DND-41 (cell line): ENCODE data around the gene ADAMTS15.

ENCODE experiments used
- ATAC-seq: fragments of 200-7000 bp; cut with Tn5 transposase; 3 replicates; pipeline ENCODE4 v1.9.1; 2021; ENCODE audit warnings: low read depth; ENCODE audit not compliant: insufficient read depth
- DNase-seq: peaks from one replicate; pipeline ENCODE4 v3.0.0-alpha.2; 2020
- H2AFZ ChIP-seq: 2 replicates; pipeline ENCODE4 v1.6.0; 2012; ENCODE audit warnings: low read depth, low read length
- H3K27ac ChIP-seq: 2 replicates; pipeline ENCODE4 v1.5.1; 2012; ENCODE audit warnings: low read length, inconsistent platforms
- H3K27me3 ChIP-seq: fragments of 200-600 bp; sonication (generic); 2 replicates; pipeline ENCODE4 v1.6.0; 2012; ENCODE audit warnings: low read length, mild to moderate bottlenecking, inconsistent platforms; ENCODE audit not compliant: insufficient read depth, poor library complexity
- H3K36me3 ChIP-seq: 2 replicates; pipeline ENCODE4 v1.5.1; 2012; ENCODE audit warnings: low read length, inconsistent platforms; ENCODE audit not compliant: insufficient read depth
- H3K4me1 ChIP-seq: 2 replicates; pipeline ENCODE4 v1.5.1; 2012; ENCODE audit warnings: mild to moderate bottlenecking, low read length; ENCODE audit not compliant: insufficient read depth
- H3K4me2 ChIP-seq: 2 replicates; pipeline ENCODE4 v1.6.0; 2012; ENCODE audit warnings: mild to moderate bottlenecking, moderate library complexity, low read length, inconsistent platforms; ENCODE audit not compliant: insufficient read depth
- H3K4me3 ChIP-seq, 2 experiments: fragments of 200-600 bp in 1 of 2; shearing (Covaris generic) in 1 of 2; 2 replicates each; pipeline ENCODE4 v1.5.1; 2012 to 2016; ENCODE audit warnings: inconsistent platforms in 2 of 2, low read length in 2 of 2, mild to moderate bottlenecking in 2 of 2, low read depth in 1 of 2, moderate library complexity in 1 of 2
- H3K79me2 ChIP-seq: 2 replicates; pipeline ENCODE4 v1.6.0; 2012; ENCODE audit warnings: low read length, inconsistent platforms; ENCODE audit not compliant: insufficient read depth
- H3K9ac ChIP-seq: 2 replicates; pipeline ENCODE4 v1.6.0; 2012; ENCODE audit warnings: low read depth, mild to moderate bottlenecking, inconsistent platforms, low read length, moderate library complexity
- H3K9me3 ChIP-seq: 2 replicates; pipeline ENCODE4 v1.5.1; 2012; ENCODE audit warnings: low read length, moderate library complexity, mild to moderate bottlenecking, inconsistent platforms; ENCODE audit not compliant: insufficient read depth, severe bottlenecking
- H4K20me1 ChIP-seq: 2 replicates; pipeline ENCODE4 v1.6.0; 2012; ENCODE audit warnings: low read length; ENCODE audit not compliant: insufficient read depth
- CTCF ChIP-seq: IDR thresholded peaks from 2 replicates; pipeline ENCODE4 v1.5.1; 2012; ENCODE audit warnings: borderline replicate concordance, low read length, moderate library complexity, mild to moderate bottlenecking; ENCODE audit not compliant: poor library complexity, severe bottlenecking; ENCODE audit errors: extremely low read depth
- EZH2 ChIP-seq: IDR thresholded peaks from 3 replicates; pipeline ENCODE4 v1.6.1; 2012; ENCODE audit warnings: borderline replicate concordance, low read depth, mild to moderate bottlenecking, moderate library complexity, low read length, inconsistent platforms; ENCODE audit not compliant: severe bottlenecking

The ADAMTS15 gene

GRCh38 chr11:130448416-130449309, at the start of gene ADAMTS15:
Gene ADAMTS15, plus strand, starts transcription at chr11:130448645. Its CDS starts 329 bp downstream, at chr11:130448974.
- Histone ChIP-seq H2AFZ (no peak within 1 kb of the TSS), H3K4me1 (no peaks in the 10 kb centered on the region), H3K27ac (no peak within 1 kb of the TSS), H3K4me2 (no peak within 1 kb of the TSS), H3K36me3 (no peaks in the 10 kb centered on the region), H3K9me3 (no peaks in the 10 kb centered on the region), H3K9ac (no peak within 1 kb of the TSS), H3K79me2 (no peaks in the 10 kb centered on the region), H3K4me3 (no peak within 1 kb of the TSS), H4K20me1 (no peaks in the 10 kb centered on the region), H3K27me3 (peaks cover 2% of the 10 kb centered on the region)
- DNase-seq (no peak), ATAC-seq (no peak)
- no peak for TF ChIP-seq EZH2
- TF ChIP-seq CTCF = no peak

- H3K9me3 ChIP-seq = no peaks in the 10 kb centered on the region
- H3K27ac ChIP-seq = no peak overlapping the region
- no peak overlapping the region for H3K4me3 ChIP-seq
- no peaks in the 10 kb centered on the region for H3K36me3 ChIP-seq
- no peak overlapping the region for H2AFZ ChIP-seq
- H3K4me1 ChIP-seq = no peaks in the 10 kb centered on the region
- H4K20me1 ChIP-seq = no peaks in the 10 kb centered on the region
- ATAC-seq = no peak
- H3K9ac ChIP-seq = no peak overlapping the region
- no peaks in the 10 kb centered on the region for H3K79me2 ChIP-seq
- peaks cover 12% of the 10 kb centered on the region for H3K27me3 ChIP-seq
- H3K4me2 ChIP-seq = no peak overlapping the region
- no peak for TF ChIP-seq CTCF
- TF ChIP-seq EZH2 = no peak
- DNase-seq = no peak
These were observed 49.2 kb upstream of the ADAMTS15 start for GRCh38 chr11:130399196-130399595.

GRCh38 chr11:130400781-130401483, 47.5 kb upstream of the ADAMTS15 start:
- H3K27ac ChIP-seq = no peak overlapping the region
- DNase-seq (no peak), ATAC-seq (no peak)
- H3K79me2 ChIP-seq = no peaks in the 10 kb centered on the region
- no peaks in the 10 kb centered on the region for H4K20me1 ChIP-seq
- no peak overlapping the region for H2AFZ ChIP-seq
- H3K4me1 ChIP-seq = no peaks in the 10 kb centered on the region
- H3K27me3 ChIP-seq = peaks cover 12% of the 10 kb centered on the region
- no peak overlapping the region for H3K4me3 ChIP-seq
- no peaks in the 10 kb centered on the region for H3K36me3 ChIP-seq
- H3K9me3 ChIP-seq = no peaks in the 10 kb centered on the region
- TF ChIP-seq CTCF (no peak), EZH2 (no peak)
- no peak overlapping the region for H3K9ac ChIP-seq
- H3K4me2 ChIP-seq = no peak overlapping the region
